ENCODE data around the gene DCD.
"Not testable (repeated sequence)": the region's sequence is repeated elsewhere in the genome, so short reads cannot be mapped to it uniquely, and the experiment has no call there.

Gene DCD, protein sequence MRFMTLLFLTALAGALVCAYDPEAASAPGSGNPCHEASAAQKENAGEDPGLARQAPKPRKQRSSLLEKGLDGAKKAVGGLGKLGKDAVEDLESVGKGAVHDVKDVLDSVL

DNA sequence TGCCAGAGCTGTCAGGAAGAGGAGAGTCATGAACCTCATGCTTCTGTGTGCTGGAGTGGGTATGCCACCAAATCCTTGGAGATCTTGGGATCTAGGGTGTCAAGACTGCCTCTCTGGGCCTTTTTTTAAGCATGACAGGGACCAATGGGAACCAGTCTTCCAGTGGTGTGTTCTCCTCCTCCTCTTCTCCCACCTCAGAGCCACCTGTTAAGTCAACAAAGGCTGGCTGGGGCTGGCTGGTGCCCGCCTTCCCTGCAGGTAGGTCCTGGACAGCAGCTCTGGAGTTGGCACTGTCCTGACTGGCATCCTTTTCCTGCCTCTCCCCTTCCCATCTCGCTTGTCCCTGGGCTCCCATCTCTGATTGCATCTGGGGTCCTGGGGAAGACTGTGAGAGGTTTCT, at the start of gene DCD:
Gene DCD, minus strand, starts transcription at position 101 of the 400 bp plus-strand sequence. Its CDS starts 62 bp downstream, at position 39.
- DNase-seq: no peak

DNA sequence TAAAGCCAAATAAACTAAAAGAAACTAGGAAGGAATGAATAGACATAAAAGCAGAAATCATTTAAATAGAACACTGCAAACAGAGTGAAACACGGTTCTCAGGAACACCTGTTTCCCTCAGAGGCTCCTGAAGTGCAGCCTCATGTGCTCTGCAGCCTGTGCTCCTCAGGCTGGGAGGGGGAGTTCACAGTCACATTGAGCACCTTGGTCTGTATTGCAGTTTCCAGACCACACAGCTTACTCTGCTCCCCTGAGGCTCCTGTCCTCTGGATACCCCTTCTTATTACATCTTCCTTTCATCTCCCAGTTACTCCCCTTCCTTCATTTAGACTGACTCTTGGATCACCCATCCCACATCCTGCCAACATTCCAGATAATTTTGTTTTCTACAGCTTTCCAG, 49.7 kb upstream of the DCD start:
- DNase-seq: peak; percentile 28

DNA sequence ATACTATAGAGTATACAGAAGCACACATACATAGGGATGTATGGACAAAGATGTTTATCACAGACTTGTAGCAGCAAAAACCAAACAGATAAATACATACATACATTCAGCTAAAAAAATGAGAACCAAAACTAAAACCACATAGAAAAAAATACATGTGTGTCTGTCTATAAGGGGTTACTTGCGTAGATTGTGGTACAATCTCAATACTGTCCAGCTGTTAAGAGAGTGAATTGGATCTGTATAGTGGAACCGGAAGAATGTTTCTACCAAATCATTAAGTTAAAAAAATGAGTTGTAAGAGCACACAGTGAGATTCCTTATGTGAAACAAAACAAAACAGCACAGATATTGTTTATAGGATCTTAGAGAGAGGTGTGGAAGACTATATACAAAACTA, 44.2 kb upstream of the DCD start:
- DNase-seq: no peak

DNA sequence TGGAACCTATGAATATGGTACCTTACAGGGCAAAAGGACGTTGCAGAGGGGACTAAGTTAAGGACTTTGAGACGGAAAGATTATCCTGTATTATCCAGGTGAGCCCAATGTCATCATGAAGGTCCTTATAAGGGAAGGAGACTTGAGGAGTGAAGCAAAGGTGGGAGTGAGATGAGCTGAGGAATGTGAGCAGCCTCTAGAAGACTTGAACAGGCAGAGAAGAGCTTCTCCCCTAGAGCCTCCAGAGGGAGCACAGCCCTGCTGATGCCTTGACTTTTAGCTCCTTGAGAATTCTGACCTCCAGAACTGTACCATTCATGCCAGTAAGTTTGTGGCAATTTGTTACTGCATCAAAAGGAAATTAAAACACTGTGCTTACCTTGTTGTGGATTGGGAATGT, 41.8 kb upstream of the DCD start:
- no peak for DNase-seq

DNA sequence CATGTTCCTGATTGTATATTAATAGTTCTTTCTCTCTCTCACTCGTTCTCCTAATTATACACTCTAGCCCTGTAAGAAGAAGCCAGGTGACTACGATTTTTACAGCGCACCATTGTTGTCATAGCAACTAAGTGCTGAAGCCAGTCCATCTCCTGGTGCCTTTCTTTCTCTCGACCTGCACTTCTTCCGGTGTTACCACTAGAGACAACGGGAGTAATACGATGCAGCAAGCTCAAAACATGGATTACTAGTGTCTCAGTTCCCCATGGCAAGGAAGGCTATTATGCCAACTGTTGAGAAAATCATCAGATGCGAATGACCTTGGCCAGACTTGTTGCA, 40.8 kb upstream of the DCD start:
- DNase-seq: no peak

DNA sequence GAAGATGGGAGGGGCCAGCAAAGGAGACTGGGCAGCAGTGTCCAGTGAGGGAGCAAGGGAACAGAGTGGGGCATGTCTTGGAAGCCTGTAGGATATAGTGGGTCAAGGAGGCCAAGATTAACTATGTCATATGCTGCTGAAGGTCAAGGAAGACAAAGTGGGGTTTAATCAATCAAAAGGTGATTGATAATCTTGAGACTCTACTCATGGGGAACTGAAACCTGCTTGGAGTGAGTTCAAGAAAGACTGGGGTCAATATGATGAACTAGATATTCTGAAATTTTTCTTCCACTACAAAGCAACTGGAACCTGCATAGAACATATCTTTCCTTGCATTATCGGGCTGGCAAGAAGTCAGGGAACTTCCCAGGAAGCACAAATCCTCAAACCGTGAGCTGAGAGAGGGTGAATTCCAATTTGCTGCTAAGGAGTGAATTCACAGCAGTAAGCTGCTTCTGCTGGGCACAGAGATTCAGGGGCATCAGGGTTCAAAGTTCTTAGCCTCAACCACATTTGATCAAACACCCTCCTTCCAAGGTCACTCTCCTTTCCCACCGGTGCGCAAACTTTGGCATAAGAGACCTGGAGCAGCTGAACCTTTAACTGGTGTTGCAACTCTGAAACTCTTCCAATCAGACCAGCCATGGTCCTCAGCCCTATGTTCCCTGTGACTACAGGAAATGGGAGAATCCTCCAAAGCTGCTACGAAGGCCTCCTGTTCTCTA, 40.3 kb upstream of the DCD start:
- no peak for DNase-seq

DNA sequence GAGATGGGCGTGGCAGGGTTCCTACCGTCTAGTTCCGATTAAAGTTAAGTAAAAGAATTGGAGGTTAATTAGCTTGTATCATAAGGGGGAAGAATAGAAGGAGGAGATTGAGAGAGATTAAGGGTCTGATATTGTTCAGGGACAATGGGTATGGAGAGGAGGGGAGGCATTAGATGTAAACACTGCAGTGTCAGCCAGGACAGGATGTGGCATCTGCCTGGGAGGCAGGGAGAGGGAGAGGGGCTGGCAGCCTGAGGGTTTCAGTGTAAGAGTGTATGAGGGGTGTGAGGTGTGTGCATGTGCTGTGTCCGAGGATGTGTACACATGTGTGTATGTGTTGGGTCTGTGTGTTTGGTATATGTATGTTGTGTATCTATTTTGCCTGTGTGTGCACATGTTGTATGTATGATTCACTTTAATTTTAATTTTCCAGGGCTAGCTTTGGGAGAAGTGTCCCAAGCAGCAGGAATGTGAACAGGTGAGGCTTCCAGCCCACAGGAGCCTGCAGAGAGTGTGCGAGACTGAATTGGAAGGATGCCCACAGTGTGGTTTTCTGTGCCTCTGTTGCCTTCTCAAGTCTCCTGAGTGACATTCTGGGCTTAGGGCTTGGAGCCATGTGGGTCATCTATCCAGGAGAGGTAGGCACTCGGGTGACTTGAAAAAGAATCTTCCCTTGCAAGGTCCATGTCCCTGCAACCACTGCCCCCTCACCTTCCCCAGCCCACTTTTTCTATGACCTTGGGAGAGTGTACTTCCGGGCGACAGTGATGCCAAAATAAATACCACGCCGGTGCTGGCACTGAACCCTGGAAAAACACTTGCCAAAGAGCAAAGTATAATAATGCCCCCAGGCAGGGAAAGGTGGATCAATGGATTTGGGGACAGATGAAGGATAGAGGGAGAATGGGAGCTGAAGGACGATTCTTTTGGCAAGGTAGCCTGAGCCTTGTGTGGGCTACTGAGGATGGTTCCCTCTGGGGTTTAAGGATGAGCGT, 36.8 kb upstream of the DCD start:
- DNase-seq: no peak

DNA sequence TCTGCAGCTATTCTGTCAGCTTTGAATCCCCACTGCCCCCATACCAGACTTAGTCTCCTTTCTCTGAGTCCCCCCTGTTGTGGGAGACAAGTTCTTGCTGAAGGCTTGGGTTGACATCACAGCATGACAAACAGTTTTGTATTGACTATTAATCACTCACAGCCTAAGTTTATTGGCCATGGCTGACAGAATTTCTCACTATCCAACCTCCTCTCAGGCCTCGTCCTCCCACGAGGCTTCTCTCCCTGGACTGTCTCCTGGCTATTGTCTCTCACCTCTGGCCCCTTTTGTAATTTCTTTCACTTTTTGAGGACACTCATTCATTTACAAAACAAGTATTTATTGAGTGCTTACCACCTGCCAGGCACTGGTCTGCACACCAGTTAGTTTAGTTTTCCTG, 35.2 kb upstream of the DCD start:
- no peak for DNase-seq

DNA sequence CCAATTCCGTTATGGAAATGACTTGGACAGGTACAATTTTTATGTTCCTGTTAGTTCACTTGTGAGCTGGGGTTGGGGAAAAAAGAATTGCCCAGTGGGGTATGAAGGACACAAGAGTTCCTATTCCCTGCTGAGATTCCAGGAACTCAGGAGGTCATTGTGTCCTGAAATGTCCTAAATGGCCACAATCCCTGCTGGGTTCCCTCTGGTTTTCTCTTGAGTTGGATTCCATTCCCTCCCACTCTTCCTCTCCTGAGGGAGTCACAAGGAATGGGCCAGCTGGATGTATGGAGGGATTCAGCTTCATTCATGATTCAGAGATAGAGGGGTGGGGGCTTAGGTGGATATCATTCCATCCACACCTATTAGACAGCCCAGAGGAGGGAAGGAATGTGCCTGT, 34.5 kb upstream of the DCD start:
- no peak for DNase-seq

DNA sequence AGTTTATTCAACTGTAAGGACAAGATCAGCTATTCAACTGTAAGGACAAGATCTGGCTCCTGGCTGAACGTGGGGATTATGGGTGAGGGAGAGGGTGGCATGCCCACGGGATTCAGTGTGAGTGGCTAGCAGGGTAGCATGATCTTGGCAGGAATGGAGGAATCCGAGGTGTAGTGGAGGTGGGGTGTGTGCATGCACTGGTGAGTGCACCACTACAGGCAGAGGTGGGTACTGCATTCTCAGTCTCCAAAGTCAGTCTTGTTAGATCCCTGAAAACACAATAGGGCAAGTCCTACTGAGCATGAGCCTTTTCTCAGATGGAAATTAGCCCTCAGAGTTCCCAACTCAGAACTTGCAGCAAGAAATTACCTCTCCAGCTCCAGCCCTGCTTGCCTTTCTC, 32.2 kb upstream of the DCD start:
- DNase-seq: no peak

DNA sequence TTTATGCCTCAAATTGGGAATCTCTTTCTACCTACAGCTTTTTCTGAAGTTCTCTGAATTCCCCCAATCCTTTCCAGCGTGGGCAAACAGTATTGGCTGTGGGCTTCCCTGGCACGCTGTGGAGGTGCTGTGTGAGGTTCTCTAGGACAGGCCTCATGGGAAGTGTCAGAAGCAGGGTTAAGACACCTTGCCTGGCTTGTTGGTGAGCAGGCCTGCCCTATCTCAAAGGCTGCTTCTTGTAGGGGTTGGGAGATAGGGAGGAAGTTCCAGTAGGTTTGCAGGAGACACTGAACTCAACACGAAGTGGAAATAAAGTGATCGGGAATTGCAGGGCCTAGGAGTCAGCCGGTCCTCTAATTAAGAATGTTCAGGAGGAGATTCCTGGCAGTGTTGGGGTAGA, 30.0 kb upstream of the DCD start:
- no peak for DNase-seq

DNA sequence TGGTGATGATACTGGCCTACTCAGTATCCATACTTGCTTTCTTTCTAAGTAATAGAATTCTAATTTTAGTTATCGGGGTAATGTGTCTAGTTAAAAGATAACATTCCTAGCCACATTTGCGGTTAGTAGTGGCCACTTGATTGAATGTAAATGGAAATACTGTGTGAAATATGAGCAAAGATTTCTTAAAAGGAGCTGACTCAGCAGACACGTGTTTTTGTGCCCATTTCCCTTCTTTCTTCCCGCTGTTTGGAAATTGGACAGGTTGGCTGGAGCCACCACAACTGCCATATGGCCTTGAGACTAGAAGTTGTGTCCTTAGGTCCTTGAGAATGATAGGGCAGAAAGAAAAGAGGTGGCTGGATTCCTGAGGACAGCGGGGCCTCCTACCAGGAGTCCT, 19.8 kb upstream of the DCD start:
- DNase-seq: no peak

DNA sequence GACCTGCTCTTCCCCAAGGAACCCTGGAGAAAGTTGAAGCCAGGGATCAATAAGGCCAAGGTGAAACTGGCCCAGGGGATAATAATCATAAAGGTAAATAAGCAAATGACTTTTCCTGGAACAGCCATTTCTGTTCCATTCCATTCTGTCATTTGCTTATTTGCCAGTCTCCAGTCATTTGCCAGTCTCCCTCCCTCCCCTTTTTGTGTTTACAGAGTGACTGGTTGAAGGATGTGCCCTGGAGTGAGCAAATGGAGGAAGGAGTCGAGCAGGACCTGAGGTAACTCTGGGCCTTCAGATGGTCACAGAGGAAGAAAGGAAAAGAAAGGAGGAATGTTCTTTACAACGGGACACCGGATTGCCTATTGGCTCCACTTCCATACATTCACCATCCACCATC, 17.8 kb upstream of the DCD start:
- DNase-seq: no peak

DNA sequence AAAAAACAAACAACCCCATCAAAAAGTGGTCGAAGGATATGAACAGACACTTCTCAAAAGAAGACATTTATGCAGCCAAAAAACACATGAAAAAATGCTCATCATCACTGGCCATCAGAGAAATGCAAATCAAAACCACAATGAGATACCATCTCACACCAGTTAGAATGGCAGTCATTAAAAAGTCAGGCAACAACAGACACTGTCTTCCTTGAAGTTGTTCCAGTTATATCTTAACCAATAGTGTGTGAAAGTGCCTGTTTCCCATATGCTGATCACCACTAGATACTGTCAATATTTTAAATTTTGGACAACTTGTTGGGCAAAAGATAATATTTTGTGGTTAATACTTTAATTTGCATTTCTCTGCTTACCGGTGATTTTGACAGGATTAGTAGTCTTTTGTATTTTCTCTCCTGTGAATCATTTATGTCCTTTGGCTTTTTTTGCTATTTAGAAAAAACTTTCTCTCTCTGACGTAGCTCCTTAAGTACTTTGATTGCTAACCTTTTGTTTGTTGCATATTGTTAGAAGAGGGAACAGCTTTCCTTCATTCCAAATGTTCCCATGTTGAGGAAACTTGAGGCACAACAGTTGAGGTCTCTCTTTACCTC, 17.0 kb upstream of the DCD start:
- not testable (repeated sequence) for DNase-seq

DNA sequence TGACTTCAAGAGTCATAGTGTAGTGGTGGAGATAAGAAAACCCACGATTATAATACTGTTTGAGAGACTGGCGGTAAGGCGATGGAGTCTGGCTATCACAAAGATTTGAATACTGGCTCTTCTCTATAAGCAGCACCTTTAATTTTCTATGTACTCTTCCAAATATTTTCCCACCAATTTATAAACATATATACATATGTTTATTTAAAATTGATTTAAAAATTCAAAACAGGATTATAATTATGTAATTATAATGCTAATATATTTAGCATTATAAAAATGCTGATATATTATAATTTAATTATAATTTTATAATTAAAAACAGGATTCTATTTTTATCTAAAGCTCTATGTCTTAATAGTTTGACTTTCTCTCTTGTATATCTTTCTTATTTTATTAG, 15.4 kb upstream of the DCD start:
- no peak for DNase-seq

DNA sequence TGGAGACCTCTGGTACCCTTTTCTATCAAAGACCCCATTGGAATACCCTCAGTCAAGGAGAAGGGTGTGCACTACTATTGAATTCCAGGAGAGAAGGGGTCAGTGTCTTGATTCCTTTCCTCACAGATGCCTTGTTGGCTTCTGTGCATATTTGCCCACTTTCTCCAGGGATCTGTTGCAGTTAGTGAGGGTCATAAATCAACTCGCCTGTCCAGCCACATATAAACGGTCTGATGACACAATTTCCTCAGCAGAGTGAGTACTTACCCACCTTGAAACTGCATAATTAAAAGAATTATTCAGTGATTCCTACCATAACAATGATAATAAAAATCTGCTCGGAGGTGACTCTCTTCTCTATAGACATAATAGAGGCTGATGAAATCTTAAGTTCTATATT, 13.9 kb upstream of the DCD start:
- DNase-seq: no peak

DNA sequence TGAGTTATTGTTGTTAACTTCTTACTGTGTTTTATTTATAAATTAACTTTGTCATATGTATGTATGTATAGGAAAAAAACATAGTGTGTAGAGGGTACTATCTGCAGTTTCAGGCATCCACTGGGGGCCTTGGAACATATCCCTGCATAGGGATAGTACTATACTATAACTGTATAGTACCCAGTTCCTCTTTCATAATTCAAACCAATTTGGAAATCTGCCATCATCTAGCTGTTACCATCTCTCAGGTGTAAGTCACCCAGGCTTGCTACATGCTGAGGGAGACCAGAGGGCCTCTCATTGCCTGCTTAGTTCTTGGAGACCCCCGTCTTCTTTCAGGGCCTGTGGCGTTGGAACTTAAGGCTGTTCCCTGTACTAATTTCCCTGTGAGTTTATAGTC, 12.9 kb upstream of the DCD start:
- DNase-seq: no peak

DNA sequence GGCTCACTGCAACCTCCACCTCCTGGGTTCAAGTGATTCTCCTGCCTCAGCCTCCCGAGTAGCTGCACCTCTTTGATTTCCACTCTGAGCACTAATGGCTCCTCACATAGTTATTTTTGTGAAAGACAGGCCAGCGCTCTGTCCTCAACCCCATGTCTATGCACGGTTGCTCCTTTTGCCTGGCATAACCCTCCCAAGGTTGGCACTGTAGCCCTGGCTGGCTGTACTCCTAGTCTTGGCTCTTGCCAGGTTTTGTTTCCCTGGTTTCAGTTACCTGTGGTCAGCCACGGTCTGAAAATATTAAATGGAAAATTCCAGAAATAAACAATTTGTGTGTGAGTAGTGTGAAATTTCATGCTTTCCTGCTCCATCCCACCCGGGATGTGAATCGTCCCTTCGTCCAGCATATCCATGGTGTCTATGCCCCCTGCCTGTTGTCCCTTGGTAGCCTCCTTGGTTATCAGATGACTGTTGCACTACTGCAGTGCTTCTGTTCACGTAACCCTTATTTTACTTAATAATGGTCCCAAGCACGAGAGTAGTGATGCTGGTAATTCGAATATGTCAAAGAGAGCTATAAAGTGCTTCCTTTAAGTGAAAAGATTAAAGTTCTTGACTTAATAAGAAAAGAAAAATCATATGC, 12.3 kb upstream of the DCD start:
- DNase-seq: no peak

DNA sequence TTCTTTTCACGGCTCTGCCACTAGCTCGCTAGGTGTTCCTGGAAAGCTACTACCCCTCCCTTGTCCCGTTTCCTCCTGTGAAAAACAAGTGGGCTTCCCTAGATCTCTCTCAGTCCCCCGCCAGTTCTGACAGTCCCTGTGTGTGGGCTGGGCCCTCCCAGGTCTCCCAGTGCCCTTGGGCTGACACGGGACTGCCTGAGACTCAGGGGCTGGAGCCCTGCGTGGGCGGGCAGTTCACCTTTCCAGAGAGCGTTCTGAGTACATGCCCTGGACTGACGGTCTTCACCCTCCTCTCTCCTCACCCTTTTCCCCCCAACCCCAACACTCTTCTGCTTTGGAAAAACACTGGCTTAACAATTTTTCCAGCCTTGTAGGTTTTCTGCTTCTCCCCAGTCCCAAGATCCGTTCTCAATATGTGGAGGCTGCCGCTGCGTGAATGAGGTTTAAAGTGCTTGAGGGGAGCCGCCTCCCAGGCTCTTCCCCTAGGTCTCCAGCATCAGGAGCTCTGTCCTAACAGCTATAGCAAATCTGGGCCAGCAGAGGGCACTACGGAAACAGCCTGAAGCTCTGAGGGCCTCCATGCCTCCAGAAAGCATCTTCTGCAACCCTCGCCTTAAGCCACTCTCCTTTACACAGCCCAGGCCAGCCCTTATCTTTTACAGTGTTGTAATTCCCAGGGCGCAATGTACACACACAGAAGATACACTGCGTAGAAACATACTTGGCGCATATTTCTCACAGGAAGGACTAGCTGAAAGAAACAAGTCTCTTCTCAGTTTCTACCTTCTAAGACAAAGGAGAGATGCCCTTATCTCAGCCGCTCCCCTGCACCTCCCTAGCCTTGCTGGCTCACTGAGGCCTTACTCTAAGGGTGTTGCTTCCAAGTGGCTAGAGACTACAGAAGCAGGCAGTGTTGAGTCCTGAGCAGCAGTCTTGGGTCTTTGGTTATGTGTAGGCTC, 10.4 kb upstream of the DCD start:
- DNase-seq: no peak

DNA sequence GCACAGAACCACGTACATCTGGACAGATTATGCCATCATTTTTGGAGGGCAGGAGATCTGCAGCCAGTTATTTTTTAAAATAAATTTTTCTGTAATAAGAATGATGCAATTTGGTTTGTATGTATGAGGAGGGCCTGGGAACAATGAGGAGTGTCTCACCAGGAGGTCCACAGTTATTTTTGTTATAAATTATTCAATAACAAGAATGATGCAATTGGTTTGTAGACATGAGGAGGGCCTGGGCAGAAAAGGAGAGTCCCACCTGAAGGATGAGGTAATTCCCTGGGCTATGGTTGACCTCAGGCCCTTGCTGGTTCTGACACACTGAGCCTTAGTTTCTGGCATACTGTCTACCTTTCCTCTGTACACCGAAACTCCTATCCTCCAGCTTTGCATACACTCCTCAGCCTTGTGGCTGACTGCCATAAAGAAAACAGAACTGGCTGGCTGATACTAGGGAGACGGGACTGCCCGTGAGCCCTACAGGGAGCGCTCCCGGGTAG, 9.0 kb upstream of the DCD start:
- DNase-seq: no peak

DNA sequence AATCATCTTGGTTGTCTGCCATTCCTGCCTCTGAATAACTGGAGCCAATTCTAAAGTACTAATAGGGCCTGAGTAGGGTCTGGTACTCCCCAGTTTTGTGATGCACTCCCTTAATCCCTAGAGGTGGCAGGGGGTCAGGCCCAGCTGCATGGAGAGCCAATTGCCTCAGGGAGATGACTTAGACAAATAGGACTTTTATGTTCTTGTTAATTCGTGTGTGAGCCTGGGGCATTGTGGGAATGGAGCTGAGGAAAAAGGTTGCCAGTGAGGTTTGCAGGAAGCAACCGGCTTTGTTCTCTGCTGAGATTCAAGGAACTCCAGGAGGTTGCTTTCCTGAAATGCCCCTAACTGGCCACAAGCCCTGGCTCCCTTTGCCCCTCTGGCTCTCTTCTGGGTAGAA, 6.8 kb upstream of the DCD start:
- DNase-seq: no peak

DNA sequence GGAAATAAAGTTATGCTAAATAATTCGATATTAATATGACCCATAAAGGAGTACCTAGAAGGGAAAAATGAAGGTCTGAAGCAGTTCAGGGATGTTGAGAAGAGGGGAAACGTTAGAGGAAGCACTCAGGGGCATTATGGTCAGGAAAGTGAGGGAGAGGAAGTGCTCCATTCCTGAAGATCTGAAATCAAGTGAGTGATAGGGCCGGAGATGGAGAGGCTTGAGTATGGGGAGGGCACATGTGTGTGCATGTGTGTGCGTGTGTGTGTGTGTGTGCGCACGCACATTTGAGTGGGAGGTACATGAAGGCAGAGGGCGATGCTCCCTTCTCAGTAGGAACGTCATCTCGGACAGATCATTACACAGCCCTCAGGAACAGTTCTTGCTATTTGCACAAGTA, 4.9 kb upstream of the DCD start:
- no peak for DNase-seq

All from femur (tissue), 1 donor.